CD4-positive, alpha-beta T cell treated with Interleukin-17A for 4 hours (primary cell): Measurements from ENCODE around the gene HLA-DMB.
A peak's percentile ranks its signal among the peaks of the same experiment; 100 is the strongest.

ENCODE experiments used
- DNase-seq: peaks from one replicate; pipeline ENCODE4 v3.0.0-alpha.2; 2020; ENCODE audit warnings: mixed read lengths

Gene HLA-DMB

GRCh38 chr6:32971581-32972352 is 30.9 kb upstream of the HLA-DMB start:
- DNase-seq, result peak; percentile 100

- no peak for DNase-seq
Observed at GRCh38 chr6:32971242-32971580, 30.4 kb upstream of the HLA-DMB start.

GRCh38 chr6:32970413-32971241 is 29.8 kb upstream of the HLA-DMB start:
- DNase-seq, result peak; percentile 85

GRCh38 chr6:32969685-32970412 is 29.0 kb upstream of the HLA-DMB start:
- DNase-seq, result peak; percentile 76

- peak; percentile 62 for DNase-seq
Observed at GRCh38 chr6:32968867-32969684, 28.2 kb upstream of the HLA-DMB start.

- peak; percentile 97 for DNase-seq
Observed at GRCh38 chr6:32968093-32968866, 27.5 kb upstream of the HLA-DMB start, which contains the start of gene BRD2. Gene BRD2 (plus strand): TSS chr6:32968594. CDS start chr6:32972899, 4,305 bp downstream.

GRCh38 chr6:32967151-32968091 is 26.6 kb upstream of the HLA-DMB start:
- DNase-seq, result peak; percentile 43

GRCh38 chr6:32964776-32965175 is 23.9 kb upstream of the HLA-DMB start:
- no peak for DNase-seq

- no peak for DNase-seq
Observed at GRCh38 chr6:32963866-32964265, 23.0 kb upstream of the HLA-DMB start.

GRCh38 chr6:32962213-32962826 is 21.5 kb upstream of the HLA-DMB start:
- DNase-seq, result no peak

- no peak for DNase-seq
Observed at GRCh38 chr6:32960563-32960962, 19.7 kb upstream of the HLA-DMB start.

GRCh38 chr6:32956176-32956575 is 15.3 kb upstream of the HLA-DMB start:
- DNase-seq, result no peak

GRCh38 chr6:32954986-32955802 is 14.4 kb upstream of the HLA-DMB start:
- DNase-seq, result peak; percentile 47

GRCh38 chr6:32954267-32954666 is 13.4 kb upstream of the HLA-DMB start:
- no peak for DNase-seq

- no peak for DNase-seq
Observed at GRCh38 chr6:32953775-32954174, 12.9 kb upstream of the HLA-DMB start.

- peak; percentile 79 for DNase-seq
Observed at GRCh38 chr6:32952817-32953739, 12.2 kb upstream of the HLA-DMB start, which contains the start of gene HLA-DMA. Gene HLA-DMA (minus strand): TSS chr6:32953097. CDS start chr6:32953036, 61 bp downstream.

GRCh38 chr6:32950449-32950848 is 9.6 kb upstream of the HLA-DMB start:
- no peak for DNase-seq

- DNase-seq, result no peak
Observed at GRCh38 chr6:32950010-32950409, 9.2 kb upstream of the HLA-DMB start.
